22Rv1 (cell line): ENCODE measurements around the gene NHLRC2.

Source experiments
- ZFX ChIP-seq: fragments of 450-650 bp; IDR thresholded peaks from 2 replicates; pipeline ENCODE4 v1.6.1; 2017; ENCODE audit warnings: antibody characterized with exemption, borderline replicate concordance
- TF ChIP-seq, protein P1 (sequence below): fragments of 450-650 bp; IDR thresholded peaks from 2 replicates; pipeline ENCODE4 v1.5.1; 2017; ENCODE audit warnings: mild to moderate bottlenecking

GRCh38 chr10:113945687-113946085 is 91.2 kb downstream of the NHLRC2 start:
- TF ChIP-seq, protein P1, sequence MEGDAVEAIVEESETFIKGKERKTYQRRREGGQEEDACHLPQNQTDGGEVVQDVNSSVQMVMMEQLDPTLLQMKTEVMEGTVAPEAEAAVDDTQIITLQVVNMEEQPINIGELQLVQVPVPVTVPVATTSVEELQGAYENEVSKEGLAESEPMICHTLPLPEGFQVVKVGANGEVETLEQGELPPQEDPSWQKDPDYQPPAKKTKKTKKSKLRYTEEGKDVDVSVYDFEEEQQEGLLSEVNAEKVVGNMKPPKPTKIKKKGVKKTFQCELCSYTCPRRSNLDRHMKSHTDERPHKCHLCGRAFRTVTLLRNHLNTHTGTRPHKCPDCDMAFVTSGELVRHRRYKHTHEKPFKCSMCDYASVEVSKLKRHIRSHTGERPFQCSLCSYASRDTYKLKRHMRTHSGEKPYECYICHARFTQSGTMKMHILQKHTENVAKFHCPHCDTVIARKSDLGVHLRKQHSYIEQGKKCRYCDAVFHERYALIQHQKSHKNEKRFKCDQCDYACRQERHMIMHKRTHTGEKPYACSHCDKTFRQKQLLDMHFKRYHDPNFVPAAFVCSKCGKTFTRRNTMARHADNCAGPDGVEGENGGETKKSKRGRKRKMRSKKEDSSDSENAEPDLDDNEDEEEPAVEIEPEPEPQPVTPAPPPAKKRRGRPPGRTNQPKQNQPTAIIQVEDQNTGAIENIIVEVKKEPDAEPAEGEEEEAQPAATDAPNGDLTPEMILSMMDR: no peak
- TF ChIP-seq ZFX: no peak
